ENCODE measurements around the gene EVI5L.

The EVI5L gene

GRCh38 chr19:7866399-7867091 lies 36.5 kb downstream of the EVI5L start:
- H3K4me3 ChIP-seq (ENCODE audit: low read depth, low read length) = no peak overlapping the region
- no peak for DNase-seq (ENCODE audit: low read depth)
- TF ChIP-seq POLR2A (IDR thresholded peaks at IDR 0.05; ENCODE audit: extremely low read depth, insufficient read length) (no peak), CTCF (IDR thresholded peaks at IDR 0.05; ENCODE audit: low read depth, low read length) (no peak), MYC (IDR thresholded peaks at IDR 0.05; ENCODE audit: low read depth, low read length) (no peak)
- TF ChIP-seq, protein P1, sequence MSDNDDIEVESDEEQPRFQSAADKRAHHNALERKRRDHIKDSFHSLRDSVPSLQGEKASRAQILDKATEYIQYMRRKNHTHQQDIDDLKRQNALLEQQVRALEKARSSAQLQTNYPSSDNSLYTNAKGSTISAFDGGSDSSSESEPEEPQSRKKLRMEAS (IDR thresholded peaks at IDR 0.05; ENCODE audit: low read depth, low read length) = no peak

- DNase-seq (ENCODE audit: low read depth) = no peak
- TF ChIP-seq POLR2A (IDR thresholded peaks at IDR 0.05; ENCODE audit: extremely low read depth, insufficient read length) (no peak), MYC (IDR thresholded peaks at IDR 0.05; ENCODE audit: low read depth, low read length) (no peak)
- TF ChIP-seq, protein P1 (IDR thresholded peaks at IDR 0.05; ENCODE audit: low read depth, low read length) = no peak
These were observed 37.2 kb downstream of the EVI5L start for GRCh38 chr19:7867092-7867844.

DNA sequence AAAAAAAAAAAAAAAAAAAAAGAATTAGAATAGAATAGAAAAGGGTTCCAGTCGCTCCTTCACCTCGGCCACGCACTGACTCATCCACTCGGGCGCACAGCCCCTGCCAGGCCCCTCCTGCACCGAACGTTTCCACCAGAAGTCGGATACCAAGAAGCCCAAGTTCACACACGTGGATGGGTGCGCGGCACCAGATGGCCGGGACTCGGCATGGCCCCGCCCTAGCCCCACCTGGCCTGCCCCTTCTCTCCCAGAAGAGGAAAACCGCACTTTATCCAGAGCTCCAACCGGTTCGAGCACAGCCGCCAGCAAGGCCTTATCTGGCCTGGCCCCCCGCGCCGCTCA lies 38.3 kb downstream of the EVI5L start:
- no peak overlapping the region for H3K4me3 ChIP-seq (ENCODE audit: low read depth, low read length)
- DNase-seq (ENCODE audit: low read depth) = no peak

More at GRCh38 chr19:7867092-7867844, 37.2 kb downstream of the EVI5L start:
- H3K4me3 ChIP-seq (ENCODE audit: low read depth, low read length) = no peak overlapping the region

DNA sequence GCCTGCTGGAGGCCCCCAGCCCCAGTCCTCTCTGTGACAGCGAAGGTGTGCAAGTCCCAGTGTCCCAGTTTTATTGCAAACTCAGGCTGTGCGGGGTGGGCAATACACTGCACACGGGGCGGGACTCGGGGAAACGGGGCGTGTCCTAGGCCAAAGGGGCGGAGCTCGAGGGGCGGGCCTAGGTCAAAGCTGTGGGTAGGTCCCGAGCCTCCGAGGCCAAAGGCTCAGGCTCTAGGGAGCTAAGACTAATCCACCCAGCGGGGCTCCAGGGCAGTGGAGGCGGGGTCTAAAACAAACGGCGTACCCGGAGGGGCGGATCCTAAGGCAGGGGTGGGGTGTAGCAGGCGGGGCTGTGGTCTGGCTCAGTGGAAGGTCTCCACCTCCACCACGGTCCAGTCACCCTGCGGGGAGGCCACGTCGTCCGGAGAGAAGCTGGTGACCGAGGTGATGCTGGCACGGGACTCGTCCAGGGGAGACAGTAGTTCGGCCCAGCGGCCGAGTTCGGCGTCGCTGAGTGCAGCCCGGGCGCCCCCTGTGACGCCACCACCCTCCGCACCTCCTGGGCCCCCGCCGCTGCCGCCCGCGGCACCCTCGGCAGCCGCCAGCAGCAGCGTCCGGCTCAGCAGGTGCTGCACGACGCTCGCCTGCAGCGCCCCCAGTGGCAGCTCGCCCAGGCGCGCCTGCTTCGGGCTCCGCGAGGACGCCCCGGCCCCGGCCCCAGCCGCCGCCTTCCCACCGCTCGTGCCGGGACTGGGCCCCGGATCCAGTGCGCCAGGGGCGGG lies 38.8 kb downstream of the EVI5L start:
- peak; percentile 91 for TF ChIP-seq MYC (IDR thresholded peaks at IDR 0.05; ENCODE audit: low read depth, low read length)
- peak; percentile 50 for TF ChIP-seq POLR2A (IDR thresholded peaks at IDR 0.05; ENCODE audit: extremely low read depth, insufficient read length)
- TF ChIP-seq, protein P1 (IDR thresholded peaks at IDR 0.05; ENCODE audit: low read depth, low read length) = peak; percentile 81
- TF ChIP-seq CTCF (IDR thresholded peaks at IDR 0.05; ENCODE audit: low read depth, low read length) = peak; percentile 30
- peak overlapping the region; percentile 55 for H3K4me3 ChIP-seq (ENCODE audit: low read depth, low read length)
- DNase-seq (ENCODE audit: low read depth) = peak; percentile 96

More for the DNA sequence above, 38.3 kb downstream of the EVI5L start:
- TF ChIP-seq CTCF (IDR thresholded peaks at IDR 0.05; ENCODE audit: low read depth, low read length) = no peak
- no peak for TF ChIP-seq POLR2A (IDR thresholded peaks at IDR 0.05; ENCODE audit: extremely low read depth, insufficient read length)
- TF ChIP-seq, protein P1 (IDR thresholded peaks at IDR 0.05; ENCODE audit: low read depth, low read length) = peak; percentile 86
- peak; percentile 86 for TF ChIP-seq MYC (IDR thresholded peaks at IDR 0.05; ENCODE audit: low read depth, low read length)

DNA sequence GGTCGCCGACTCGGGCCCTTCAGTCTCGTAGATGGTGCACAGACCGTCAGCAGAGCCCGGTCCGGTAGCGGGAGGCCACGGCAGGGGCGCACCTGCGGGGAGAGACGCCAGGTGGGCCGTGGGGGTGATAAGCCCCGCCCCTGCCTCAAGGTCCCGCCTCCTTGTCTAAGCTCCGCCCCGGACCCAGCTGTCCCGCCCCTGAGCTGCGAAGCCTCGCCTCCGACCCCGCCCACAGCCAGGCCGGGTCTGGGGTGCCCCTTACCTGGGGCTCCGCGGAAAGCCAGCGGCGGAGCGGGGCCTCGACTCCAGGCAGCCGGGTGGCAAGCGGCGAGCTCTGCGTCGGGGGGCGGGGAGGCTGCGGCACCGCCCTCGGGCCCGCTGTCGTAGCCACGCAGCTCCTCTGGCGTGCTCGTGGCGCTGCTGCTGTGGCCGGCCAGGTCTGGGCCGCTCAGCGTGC lies 39.5 kb downstream of the EVI5L start:
- peak overlapping the region; percentile 13 for H3K4me3 ChIP-seq (ENCODE audit: low read depth, low read length)
- DNase-seq (ENCODE audit: low read depth) = peak; percentile 72
- TF ChIP-seq, protein P1 (IDR thresholded peaks at IDR 0.05; ENCODE audit: low read depth, low read length) = peak; percentile 7; the same call in 1 of the 2 replicates
- no peak for TF ChIP-seq POLR2A (IDR thresholded peaks at IDR 0.05; ENCODE audit: extremely low read depth, insufficient read length)

- TF ChIP-seq MYC (IDR thresholded peaks at IDR 0.05; ENCODE audit: low read depth, low read length) (no peak), POLR2A (IDR thresholded peaks at IDR 0.05; ENCODE audit: extremely low read depth, insufficient read length) (no peak), CTCF (IDR thresholded peaks at IDR 0.05; ENCODE audit: low read depth, low read length) (no peak)
- TF ChIP-seq, protein P1 (IDR thresholded peaks at IDR 0.05; ENCODE audit: low read depth, low read length) = no peak
- DNase-seq (ENCODE audit: low read depth) = peak; percentile 85
- no peak overlapping the region for H3K4me3 ChIP-seq (ENCODE audit: low read depth, low read length)
These were observed 40.0 kb downstream of the EVI5L start for GRCh38 chr19:7869910-7870511.
